HepG2 (cell line): Measurements from ENCODE around the gene HAP1. TPM values are rescaled to one million over a fixed set of nuclear protein-coding genes. Genes with fewer than 3 reads are reported as not detected.

Experiments used
- ATAC-seq: fragments of 200-7000 bp; cut with Tn5 transposase; 3 replicates; pipeline ENCODE4 v1.9.1; 2020; ENCODE audit warnings: mild to moderate bottlenecking, moderate library complexity
- BruUV-seq: library from RNA; stranded (reverse); fragments of 400-500 nt; replicated peaks from 2 replicates; lab custom pipeline; 2021; lab: Mats Ljungman, UMichigan
- CTCF ChIA-PET: fragments of 300-600 bp; formaldehyde crosslinking; extraction: SDS; loops from one replicate; lab custom pipeline; 2021; ENCODE audit warnings: low total read pairs, inconsistent platforms, low intra/inter-chr PET ratio; lab: Yijun Ruan, JAX
- POLR2A ChIA-PET: fragments of 350-600 bp; sonication (Branson Sonifier 250); formaldehyde crosslinking; loops from one replicate; lab custom pipeline; 2020; ENCODE audit warnings: antibody characterized with exemption, inconsistent platforms; lab: Yijun Ruan, JAX
- DNase-seq: peaks from one replicate; pipeline ENCODE4 v3.0.0-alpha.2; 2015; ENCODE audit warnings: low spot score
- FAIRE-seq: peaks from 3 replicates; lab custom pipeline; 2011; peaks lifted over from hg19 to GRCh38; lab: Jason Lieb, UNC
- H2AFZ ChIP-seq: one replicate; pipeline ENCODE4 v1.6.1; 2011; ENCODE audit warnings: low read length, inconsistent platforms
- H3K27ac ChIP-seq: fragments of 300-600 bp; 3 replicates; pipeline ENCODE4 v1.8.0; 2011; ENCODE audit warnings: mixed run types, mild to moderate bottlenecking, mixed read lengths, low read length, inconsistent platforms; ENCODE audit not compliant: insufficient read depth; ENCODE audit errors: extremely low read length
- H3K27me3 ChIP-seq, 2 experiments: fragments of 200-600 bp in 1 of 2; 2 replicates in 1 of 2; 3 replicates in 1 of 2; pipeline versions ENCODE4 v1.6.0 to v1.8.0; 2011; ENCODE audit warnings: low read length in 2 of 2, mild to moderate bottlenecking in 2 of 2, moderate library complexity in 2 of 2, inconsistent platforms in 1 of 2; ENCODE audit not compliant: insufficient read depth in 2 of 2, control insufficient read depth in 1 of 2
- H3K36me3 ChIP-seq, 2 experiments: fragments of 200-600 bp in 1 of 2; replicated peaks in 1 of 2; 2 replicates in 1 of 2; 3 replicates in 1 of 2; pipeline versions ENCODE4 v1.5.1 to v1.8.0; 2011; ENCODE audit warnings: low read length in 2 of 2, inconsistent platforms in 1 of 2; ENCODE audit not compliant: insufficient read depth in 2 of 2, control insufficient read depth in 1 of 2
- H3K4me1 ChIP-seq: 2 replicates; pipeline ENCODE4 v1.5.1; 2012; ENCODE audit warnings: low read length, inconsistent platforms; ENCODE audit not compliant: insufficient read depth
- H3K4me2 ChIP-seq: 2 replicates; pipeline ENCODE4 v1.6.0; 2011; ENCODE audit warnings: low read depth, low read length, inconsistent platforms
- H3K4me3 ChIP-seq, 3 experiments: fragments of 200-600 bp in 1 of 3; sonication (generic), shearing (Covaris generic) in 1 of 3; replicated peaks in 1 of 3; 2 replicates each; pipeline ENCODE4 v1.5.1; 2011 to 2016; ENCODE audit warnings: low read length in 3 of 3, inconsistent platforms in 2 of 3, low read depth in 2 of 3, mild to moderate bottlenecking in 2 of 3, control low read depth in 1 of 3, mixed read lengths in 1 of 3; ENCODE audit not compliant: insufficient read depth in 1 of 3
- H3K79me2 ChIP-seq: one replicate; pipeline ENCODE4 v1.6.1; 2011; ENCODE audit warnings: low read length, inconsistent platforms; ENCODE audit not compliant: insufficient read depth
- H3K9ac ChIP-seq: 2 replicates; pipeline ENCODE4 v1.6.0; 2011; ENCODE audit warnings: mild to moderate bottlenecking, low read depth, low read length, inconsistent platforms; ENCODE audit not compliant: insufficient read depth
- H3K9me3 ChIP-seq: 2 replicates; pipeline ENCODE4 v1.5.1; 2012; ENCODE audit warnings: mild to moderate bottlenecking, low read length
- H4K20me1 ChIP-seq: 2 replicates; pipeline ENCODE4 v1.6.0; 2011; ENCODE audit warnings: inconsistent platforms, mild to moderate bottlenecking, low read length, moderate library complexity; ENCODE audit not compliant: insufficient read depth
- MYC ChIP-seq: sonication (generic); formaldehyde crosslinking; IDR thresholded peaks from 2 replicates; pipeline ENCODE4 v1.9.0; 2021; ENCODE audit warnings: missing genetic modification reagents, borderline replicate concordance
- NFYC ChIP-seq: IDR thresholded peaks from 2 replicates; pipeline ENCODE4 v1.6.1; 2016; ENCODE audit warnings: missing genetic modification reagents, missing compliant biosample characterization
- NR2F6 ChIP-seq, 2 experiments: IDR thresholded peaks; 2 replicates each; pipeline ENCODE4 v1.6.1; 2016; ENCODE audit warnings: antibody characterized with exemption in 1 of 2, mild to moderate bottlenecking in 1 of 2
- ZNF160 ChIP-seq: sonication (generic); formaldehyde crosslinking; IDR thresholded peaks from 2 replicates; pipeline ENCODE4 v1.8.0; 2022; ENCODE audit warnings: mild to moderate bottlenecking, inconsistent platforms, missing genetic modification reagents
- ZNF510 ChIP-seq: sonication (generic); formaldehyde crosslinking; IDR thresholded peaks from 2 replicates; pipeline ENCODE4 v1.4.0; 2020; ENCODE audit warnings: low read depth, mild to moderate bottlenecking, missing genetic modification reagents
- WGBS: methylation state at CpG from one replicate; pipeline ENCODE4 v1.1.6; 2017; ENCODE audit warnings: low lambda C conversion rate; 5-methylcytosine and 5-hydroxymethylcytosine counted together
- in situ Hi-C: cut with HindIII; loops from 2 replicates; pipeline ENCODE4 v1.10.0; 2017; ENCODE audit warnings: low pct_unique_long_range_greater_than_20kb; ENCODE audit not compliant: extremely low pct_ligation_motif_present
- intact Hi-C: fragments of 100-400 bp; cut with micrococcal nuclease; formaldehyde crosslinking; loops from one replicate; pipeline ENCODE4 v1.10.0; 2022; ENCODE audit not compliant: unreplicated experiment
- polyA plus RNA-seq, 8 experiments: library from polyadenylated mRNA; depleted of rRNA in 3 of 8; stranded (reverse) in 7 of 8; unstranded in 1 of 8; fragments of >200 nt; fragmentation: Illumina TruSeq in 4 of 8; extraction: Trizol in 4 of 8; gene quantifications; 2 replicates each; pipeline versions ENCODE4 v1.2.1 to v1.2.3, GENCODE V29; 2011 to 2016; ENCODE audit warnings: low read depth in 4 of 8, missing spikeins in 1 of 8, mixed read lengths in 1 of 8; ENCODE audit not compliant: insufficient read depth in 1 of 8
- total RNA-seq, 5 experiments: library from RNA; depleted of rRNA; stranded (reverse); fragments of >200 nt; fragmentation: Illumina TruSeq; extraction: Trizol; gene quantifications; 2 replicates each; pipeline ENCODE4 v1.2.3, GENCODE V29; 2016; ENCODE audit warnings: low read depth in 1 of 5

The HAP1 gene
- total and polyA plus RNA-seq, 2 of the 13 experiments (the other 11 are each of a cell fraction or from before 2014, with no cell fraction given) = 0.07 TPM

DNA sequence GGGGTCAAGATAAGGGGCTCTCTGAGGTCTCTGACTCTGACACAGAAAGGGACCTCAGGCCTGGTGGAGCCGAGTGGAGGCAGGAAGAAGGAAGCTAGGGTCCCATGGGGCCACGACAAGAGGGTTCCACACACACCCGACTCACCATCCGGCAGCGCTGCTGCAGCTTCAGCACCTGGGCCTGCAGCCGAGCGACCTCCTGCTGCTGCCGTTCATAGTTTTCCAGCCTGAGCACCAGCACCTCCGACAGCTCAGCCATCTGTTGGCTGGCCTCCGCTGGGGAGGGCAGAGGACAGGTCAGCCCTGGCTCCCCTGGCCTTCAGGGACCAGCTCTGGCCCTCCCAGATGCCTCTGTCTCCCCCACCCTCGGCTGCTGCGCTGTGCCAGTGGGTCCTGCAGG, 6.4 kb downstream of the HAP1 start:
- no peaks in the 10 kb centered on the region for H3K79me2 ChIP-seq
- H3K4me3 ChIP-seq = no peak overlapping the region
- CTCF ChIA-PET = no interaction called here
- H3K27ac ChIP-seq = no peak overlapping the region
- no peak overlapping the region for H2AFZ ChIP-seq
- no peak for FAIRE-seq
- H3K27me3 ChIP-seq = peaks cover 18 to 80% of the 10 kb centered on the region in 2 experiments
- ATAC-seq = no peak; the same call in 1 of the 3 replicates
- DNase-seq = no peak
- WGBS = 14% methylated on average over 5 of the region's 12 CpGs
- in situ Hi-C loops = no loop called here
- POLR2A ChIA-PET = interaction anchor here (1.8 kb wide), 1 partner anchor 40 kb away, joined by 6 read pairs; the partner anchor contains the start of gene EIF1
- TF ChIP-seq NR2F6 (IDR thresholded peaks at IDR 0.05) = no peak
- TF ChIP-seq NR2F6 (CRISPR knock-in tag; IDR thresholded peaks at IDR 0.05) = no peak
- TF ChIP-seq MYC (CRISPR knock-in tag) = 0 out of 2 replicates have a peak, but pooled peaks have one; percentile 18
- H3K36me3 ChIP-seq = no peaks in the 10 kb centered on the region
- H3K9ac ChIP-seq = no peak overlapping the region
- H4K20me1 ChIP-seq = no peaks in the 10 kb centered on the region
- no peaks in the 10 kb centered on the region for H3K4me1 ChIP-seq
- no peaks in the 10 kb centered on the region for H3K9me3 ChIP-seq
- intact Hi-C loops = no loop called here
- no peak overlapping the region for H3K4me2 ChIP-seq
- BruUV-seq = no TSS peak

- FAIRE-seq = no peak
- in situ Hi-C loops = no loop called here
- Histone ChIP-seq H3K27ac (no peak overlapping the region), H3K36me3 (no peaks in the 10 kb centered on the region), H3K4me1 (no peaks in the 10 kb centered on the region), H3K9me3 (no peaks in the 10 kb centered on the region), H3K9ac (no peak overlapping the region)
- TF ChIP-seq ZNF510 (CRISPR knock-in tag) = no peak
- no peak for TF ChIP-seq NFYC
- no peak for TF ChIP-seq ZNF160 (CRISPR knock-in tag)
- TF ChIP-seq, all 625 proteins: peak for 0
- no peaks in the 10 kb centered on the region for H3K79me2 ChIP-seq
- ChIA-PET CTCF (no interaction called here), POLR2A (interaction anchor here (1.0 to 1.8 kb wide), 2 partner anchors 35 to 37 kb away, joined by 5 to 8 read pairs; no protein-coding TSS in a partner anchor)
- no peak overlapping the region for H2AFZ ChIP-seq
- intact Hi-C loops = no loop called here
- H4K20me1 ChIP-seq = no peaks in the 10 kb centered on the region
- peaks cover 10 to 62% of the 10 kb centered on the region in 2 experiments; a peak in 4 of 5 replicates for H3K27me3 ChIP-seq
- DNase-seq (no peak), ATAC-seq (peak; percentile 63)
- H3K4me3 ChIP-seq = no peak overlapping the region
- BruUV-seq = no TSS peak
- H3K4me2 ChIP-seq = no peak overlapping the region
- 15% methylated on average over 5 of the region's 5 CpGs for WGBS
Observed at GRCh38 chr17:41725134-41725533, 9.3 kb downstream of the HAP1 start.
